NCI-H82 treated with DMSO at 0.1 percent for 48 hours (cell line): ENCODE data around the gene EPC2.
"Not testable (repeated sequence)": the region's sequence is repeated elsewhere in the genome, so short reads cannot be mapped to it uniquely, and the experiment has no call there.

ENCODE experiments used
- DNase-seq: peaks from one replicate; lab custom pipeline; 2025; ENCODE audit not compliant: unreplicated experiment; lab: John Stamatoyannopoulos, UW

EPC2 gene

DNA sequence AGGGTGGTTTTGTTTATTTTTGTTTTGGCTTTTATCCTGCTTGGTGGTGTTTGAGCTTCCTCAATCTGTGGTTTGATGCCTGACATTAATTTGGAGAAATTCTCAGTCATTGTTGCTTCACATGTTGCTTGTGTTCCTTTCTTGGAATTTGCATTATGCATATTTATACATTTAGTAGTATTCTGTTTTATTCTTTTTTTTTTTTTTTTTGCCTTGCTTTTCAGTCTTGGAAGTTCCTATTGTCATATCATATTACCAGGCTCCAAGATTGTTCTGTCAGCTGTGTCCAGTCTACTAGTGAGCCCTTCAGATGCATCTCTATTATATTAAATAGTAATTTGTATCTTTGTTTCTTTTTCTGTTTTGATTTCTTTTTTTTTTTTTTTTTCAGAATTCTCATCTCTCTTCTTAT is 77.0 kb downstream of the EPC2 start:
- no peak for DNase-seq

DNA sequence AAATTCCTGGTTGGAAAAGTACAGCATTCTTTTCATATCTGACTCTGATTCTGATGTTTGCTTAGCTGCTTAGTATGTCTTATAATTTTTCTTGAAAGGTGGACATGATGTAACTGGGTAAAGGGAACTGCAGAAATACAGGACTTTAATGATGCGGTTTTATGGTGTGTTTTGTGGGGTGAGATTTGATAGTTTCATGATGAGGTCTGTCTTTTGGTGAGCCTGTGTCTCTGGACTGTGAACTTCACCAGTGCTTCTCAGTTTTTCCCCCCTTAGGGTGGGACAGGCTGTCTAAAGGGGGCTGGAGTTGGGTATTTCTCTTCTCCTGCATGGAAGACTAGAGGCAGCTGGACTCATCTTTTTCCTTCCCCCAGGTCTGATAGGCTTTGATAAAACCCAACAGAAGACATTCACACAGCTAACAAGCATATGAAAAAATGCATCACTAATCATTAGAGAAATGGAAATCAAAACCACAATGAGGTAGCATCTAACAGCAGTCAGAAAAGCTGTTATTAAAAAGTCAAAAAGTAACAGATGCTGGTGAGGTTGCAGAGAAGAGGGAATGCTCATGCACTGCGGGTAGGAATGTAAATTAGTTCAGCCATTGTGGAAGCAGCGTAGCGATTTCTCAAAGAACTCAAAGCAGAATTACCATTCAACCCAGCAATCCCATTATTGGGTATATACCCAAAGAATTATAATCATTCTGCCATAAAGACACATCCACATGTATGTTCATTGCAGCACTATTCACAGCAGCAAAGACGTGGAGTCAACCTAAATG is 77.6 kb downstream of the EPC2 start:
- no peak for DNase-seq

DNA sequence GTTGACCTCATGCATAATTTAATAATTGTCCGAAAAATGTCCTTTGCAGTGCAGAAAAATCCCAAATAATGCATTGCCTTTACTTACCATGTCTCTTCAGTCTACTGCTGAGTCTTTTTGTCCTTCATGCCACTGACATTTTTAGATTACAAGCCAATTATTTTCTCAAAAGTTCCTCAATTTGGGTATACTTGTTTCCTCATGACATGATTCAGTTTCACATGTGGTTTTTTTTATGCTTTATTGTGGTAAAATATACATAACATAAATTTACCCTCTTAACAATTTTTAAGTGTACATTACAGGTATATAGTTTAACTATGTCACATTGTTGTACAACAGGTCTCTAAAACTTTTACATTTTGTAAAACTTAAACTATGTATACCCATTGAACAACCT is 81.0 kb downstream of the EPC2 start:
- DNase-seq, result no peak

DNA sequence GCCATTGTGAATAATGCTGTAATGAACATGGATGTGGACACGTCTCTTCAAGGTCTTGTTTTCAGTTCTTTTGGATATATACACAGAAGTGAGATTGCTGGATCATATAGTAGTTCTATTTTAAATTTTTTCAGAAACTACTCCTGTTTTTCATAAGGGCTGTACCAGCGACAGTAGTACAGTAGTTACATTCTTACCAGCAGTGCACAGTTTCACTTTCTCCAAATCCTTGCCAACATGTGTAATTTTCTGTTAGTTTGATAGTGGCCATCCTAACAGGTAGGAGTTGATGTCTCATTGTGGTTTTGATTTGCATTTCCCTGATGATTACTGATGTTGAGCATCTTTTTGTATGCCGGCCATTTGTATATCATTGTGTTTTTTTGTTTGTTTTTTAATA is 81.7 kb downstream of the EPC2 start:
- no peak for DNase-seq

GRCh38 chr2:148730085-148730484 is 85.5 kb downstream of the EPC2 start:
- no peak for DNase-seq

GRCh38 chr2:148737742-148738141 is 93.2 kb downstream of the EPC2 start:
- no peak for DNase-seq

DNA sequence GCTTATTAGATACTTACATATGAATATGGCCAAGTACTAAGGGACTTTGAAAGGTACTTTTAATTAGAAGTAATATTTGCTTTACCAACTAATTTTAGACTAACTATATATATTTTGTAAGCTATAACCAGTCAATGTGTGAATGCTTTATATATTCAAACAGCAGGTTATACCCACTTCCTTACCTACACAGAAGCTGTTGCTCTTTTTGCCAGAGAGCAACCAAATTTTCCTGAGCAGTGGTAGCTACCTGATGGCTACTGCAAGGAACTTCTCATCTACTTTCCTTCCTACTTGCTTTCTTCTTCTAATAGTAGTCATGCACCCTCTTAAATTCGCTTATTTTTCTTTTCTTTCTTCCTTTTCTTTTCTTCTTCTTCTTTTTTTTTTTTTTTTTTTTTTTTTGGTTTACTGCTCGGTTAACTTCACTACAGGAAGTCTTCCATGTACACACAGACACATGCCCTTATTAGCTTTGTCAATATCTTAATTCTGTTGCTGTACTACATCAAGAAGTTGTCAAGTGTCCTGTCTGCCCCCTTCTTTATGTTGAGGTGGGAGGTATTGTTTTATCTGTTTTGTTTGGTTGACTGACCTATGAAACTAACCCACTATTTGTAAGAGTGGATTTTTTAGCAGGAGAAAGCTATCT is 95.0 kb downstream of the EPC2 start:
- DNase-seq, result no peak

DNA sequence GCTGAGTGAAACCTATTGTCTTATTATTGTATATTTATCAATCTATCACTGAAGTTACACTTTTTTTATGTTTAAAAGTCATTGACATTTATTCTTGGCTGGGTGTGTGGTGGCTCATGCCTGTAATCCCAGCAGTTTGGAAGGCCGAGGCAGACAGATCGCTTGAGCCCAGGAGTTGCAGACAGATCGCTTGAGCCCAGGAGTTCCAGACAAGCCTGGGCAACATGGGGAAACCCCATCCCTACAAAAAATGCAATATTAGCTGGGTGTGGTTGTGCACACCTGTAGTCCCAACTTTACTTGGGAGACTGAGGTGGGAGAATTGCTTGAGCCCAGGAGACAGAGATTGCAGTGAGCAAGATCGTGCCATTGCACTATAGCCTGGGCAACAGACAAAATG is 97.8 kb downstream of the EPC2 start:
- DNase-seq, result no peak

DNA sequence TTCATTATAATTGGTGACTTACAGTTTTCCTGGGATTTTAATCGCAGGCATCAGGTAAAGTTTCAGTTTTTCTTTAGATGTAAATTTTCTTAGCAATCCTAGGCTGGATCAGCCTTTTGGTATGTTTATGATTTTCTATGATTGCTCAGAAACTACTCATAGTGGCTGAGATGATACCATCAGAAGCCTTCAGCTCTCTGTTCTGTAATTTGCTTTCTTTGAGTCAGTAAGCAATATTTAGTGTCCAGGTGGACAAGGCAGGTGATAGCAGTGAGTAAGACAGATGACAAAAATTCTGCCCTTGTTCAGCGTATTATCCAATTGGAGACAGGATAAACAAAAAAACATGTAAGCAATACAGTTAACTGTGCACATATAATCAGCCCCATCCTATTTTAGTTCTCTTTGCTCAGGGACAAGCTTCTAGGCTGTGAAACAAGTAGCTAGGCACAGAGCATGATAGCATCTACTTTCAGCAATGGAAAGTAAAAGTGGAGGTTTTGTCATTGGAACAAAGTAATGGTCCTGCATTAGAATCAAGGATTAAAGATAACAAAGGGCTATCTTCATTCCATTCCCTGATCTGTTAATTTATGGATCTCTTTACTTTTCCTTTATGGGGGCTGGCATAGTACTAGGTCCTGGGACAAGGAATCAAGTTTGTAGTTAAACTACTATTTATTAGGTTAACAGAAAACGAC is 100.8 kb downstream of the EPC2 start:
- no peak for DNase-seq

DNA sequence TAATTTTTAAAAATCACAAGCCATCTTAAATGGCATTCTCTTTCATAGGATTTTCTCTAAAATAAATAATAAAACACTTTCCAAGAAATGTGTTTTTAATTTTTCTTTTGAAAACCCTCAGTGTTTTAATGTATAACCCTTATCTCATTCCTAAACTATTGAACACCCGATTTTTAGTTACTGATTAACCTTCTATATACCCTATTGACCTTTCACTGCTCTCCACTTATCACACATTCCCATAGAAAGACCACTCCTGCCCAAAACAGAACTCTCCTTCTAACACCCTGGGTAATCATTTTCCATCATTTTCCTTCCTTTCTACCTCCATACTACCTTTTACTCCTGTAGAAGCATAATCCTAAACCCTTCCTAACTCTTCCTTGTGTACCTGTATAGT is 102.4 kb downstream of the EPC2 start:
- DNase-seq, result no peak

DNA sequence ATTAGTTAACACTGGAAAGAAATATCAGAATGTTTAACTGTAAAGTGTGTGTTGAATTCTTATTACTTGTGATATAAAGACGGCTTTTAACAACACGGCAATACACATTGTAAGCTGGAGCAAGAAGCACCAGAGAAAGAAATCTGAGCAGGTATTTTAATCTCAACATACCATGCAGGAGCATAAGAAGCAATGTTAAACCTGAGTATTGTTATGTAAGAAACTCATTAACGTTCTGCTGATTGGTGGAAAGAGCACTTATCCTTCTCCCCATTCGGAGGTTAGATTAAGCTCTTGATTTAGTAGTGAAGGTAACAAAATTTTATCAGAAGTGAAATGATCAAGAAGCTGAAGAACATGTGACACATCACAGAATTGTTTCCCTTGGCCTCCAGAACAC is 107.4 kb downstream of the EPC2 start:
- DNase-seq, result no peak

GRCh38 chr2:148752977-148753376 is 108.4 kb downstream of the EPC2 start:
- DNase-seq, result no peak

- DNase-seq, result no peak
These were observed 110.3 kb downstream of the EPC2 start for GRCh38 chr2:148754864-148755263.

DNA sequence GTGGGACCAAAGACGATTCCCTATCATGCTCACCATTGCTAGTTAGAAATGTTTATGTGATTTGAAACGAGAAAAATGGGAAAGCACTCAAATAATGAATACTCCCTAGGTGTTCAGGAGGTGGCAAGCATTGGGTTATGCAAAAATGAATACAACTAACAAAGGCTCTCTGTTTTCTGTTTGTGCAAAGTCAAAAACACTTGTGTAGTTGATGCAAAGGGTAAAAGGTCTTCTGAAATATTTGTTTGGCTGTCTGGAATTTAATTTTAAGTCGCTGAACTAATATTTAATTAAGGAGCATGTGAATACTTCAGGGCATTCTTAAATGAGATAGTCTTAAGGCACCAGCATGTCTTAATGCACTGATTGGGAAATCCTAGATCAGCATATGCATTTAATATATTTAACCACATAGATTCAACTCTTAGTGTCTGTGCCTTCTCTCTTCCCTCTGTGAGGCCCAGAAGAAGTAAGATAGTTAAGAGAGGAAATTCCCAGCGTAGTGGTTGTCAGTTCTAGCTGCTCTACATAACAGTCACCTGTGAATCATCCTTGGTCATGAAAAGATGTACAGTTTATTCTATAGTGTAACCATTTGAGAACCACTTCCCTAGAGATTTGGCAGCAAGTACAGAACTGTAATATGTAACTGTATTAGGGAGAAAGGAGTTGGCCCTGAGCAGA is 111.9 kb downstream of the EPC2 start:
- DNase-seq, result no peak

GRCh38 chr2:148764815-148765214 is 120.3 kb downstream of the EPC2 start:
- DNase-seq, result no peak

DNA sequence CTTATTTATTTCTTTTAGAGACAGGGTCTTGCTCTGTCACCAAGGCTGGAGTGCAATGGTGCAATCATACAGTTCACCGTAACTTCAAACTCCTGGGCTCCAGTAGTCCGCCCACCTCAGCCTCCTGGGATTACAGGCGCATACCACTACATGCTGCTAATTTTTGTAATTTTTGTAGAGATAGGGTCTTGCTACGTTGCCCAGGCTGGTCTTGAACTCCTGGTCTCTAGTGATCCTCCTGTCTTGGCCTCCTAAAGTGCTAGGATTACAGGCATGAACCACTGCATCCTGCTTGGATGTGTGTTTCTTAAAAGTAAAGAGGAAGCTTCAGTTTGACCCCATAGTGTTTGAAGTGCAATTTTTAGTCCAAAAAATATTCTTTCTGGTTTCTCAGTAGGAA is 125.5 kb downstream of the EPC2 start:
- no peak for DNase-seq

DNA sequence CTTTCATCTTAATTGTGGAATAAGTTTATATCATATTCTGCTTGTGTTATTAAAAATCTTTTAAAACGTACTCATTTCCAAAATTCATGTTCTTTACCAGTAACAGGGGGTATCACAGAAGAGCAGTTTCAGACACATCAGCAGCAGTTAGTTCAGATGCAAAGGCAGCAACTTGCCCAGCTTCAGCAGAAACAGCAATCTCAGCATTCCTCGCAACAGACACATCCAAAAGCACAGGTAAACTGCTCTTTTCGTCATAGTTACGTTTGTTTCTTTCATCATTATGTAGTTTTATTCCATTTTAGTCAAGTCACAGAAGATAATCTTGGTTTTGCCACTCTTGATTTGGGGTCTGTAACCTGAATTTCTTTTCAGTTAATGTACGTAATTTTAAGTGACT is 137.0 kb downstream of the EPC2 start:
- DNase-seq, result no peak

DNA sequence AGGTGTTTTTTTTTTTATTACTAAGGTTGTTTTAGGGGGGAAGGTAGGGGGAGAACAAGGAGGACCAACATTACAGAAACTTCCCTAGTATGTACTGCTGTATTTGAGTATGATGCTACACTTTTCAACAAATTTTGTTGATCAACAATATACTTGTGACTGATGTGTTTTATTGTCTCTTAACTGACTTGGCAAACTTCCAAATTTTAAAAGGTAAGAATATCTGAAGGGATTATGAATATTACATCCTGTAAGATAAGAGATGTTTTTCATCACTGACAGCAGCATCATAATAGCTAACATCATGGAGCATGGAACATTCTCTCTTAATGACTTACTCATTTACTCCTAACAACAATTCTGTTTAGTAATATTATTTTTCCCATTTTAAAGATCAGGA is 144.5 kb downstream of the EPC2 start:
- no peak for DNase-seq

- not testable (repeated sequence) for DNase-seq
These were observed 145.6 kb downstream of the EPC2 start for GRCh38 chr2:148790172-148790571.

- no peak for DNase-seq
These were observed 150.0 kb downstream of the EPC2 start for GRCh38 chr2:148794558-148794957.

GRCh38 chr2:148796735-148797512 is 152.4 kb downstream of the EPC2 start:
- DNase-seq, result no peak
